ENCODE data around the gene SDK1. TPM values are rescaled to one million over a fixed set of nuclear protein-coding genes. Genes with fewer than 3 reads are reported as not detected.

Gene SDK1
- total RNA-seq, 2 experiments from 2014 or later = 0.25 to 0.78 TPM

- TF ChIP-seq CTCF (IDR thresholded peaks at IDR 0.05) = no peak
- ChIA-PET CTCF (no interaction called here), POLR2A (no interaction called here)
- Mint-ChIP-seq H3K9me3 (no peaks in the 10 kb centered on the region), H3K4me1 (ENCODE audit: low read depth) (no peaks in the 10 kb centered on the region), H3K27me3 (peaks cover 9% of the 10 kb centered on the region), H3K4me3 (no peak overlapping the region), H3K36me3 (ENCODE audit: low read depth) (no peaks in the 10 kb centered on the region), H3K27ac (no peak overlapping the region)
- intact Hi-C loops (cut with micrococcal nuclease) = no loop called here
- ATAC-seq = no peak
- no peak for DNase-seq
Observed at GRCh38 chr7:3762146-3762831, 461.2 kb downstream of the SDK1 start.

GRCh38 chr7:3767917-3768777 lies 467.1 kb downstream of the SDK1 start:
- TF ChIP-seq CTCF (IDR thresholded peaks at IDR 0.05) = no peak
- CTCF ChIA-PET = no interaction called here
- intact Hi-C loops (cut with micrococcal nuclease) = no loop called here
- DNase-seq (no peak), ATAC-seq (no peak)
- no peaks in the 10 kb centered on the region for H3K9me3 Mint-ChIP-seq
- H3K4me1 Mint-ChIP-seq (ENCODE audit: low read depth) = no peaks in the 10 kb centered on the region
- no peak overlapping the region for H3K4me3 Mint-ChIP-seq
- H3K27me3 Mint-ChIP-seq = peaks cover 13% of the 10 kb centered on the region
- H3K27ac Mint-ChIP-seq = no peak overlapping the region
- POLR2A ChIA-PET = no interaction called here
- H3K36me3 Mint-ChIP-seq (ENCODE audit: low read depth) = no peaks in the 10 kb centered on the region

GRCh38 chr7:3771906-3772305 lies 470.9 kb downstream of the SDK1 start:
- Mint-ChIP-seq H3K27me3 (peaks cover 8% of the 10 kb centered on the region), H3K36me3 (ENCODE audit: low read depth) (no peaks in the 10 kb centered on the region), H3K4me3 (no peak overlapping the region), H3K9me3 (no peaks in the 10 kb centered on the region), H3K4me1 (ENCODE audit: low read depth) (no peaks in the 10 kb centered on the region), H3K27ac (no peak overlapping the region)
- no peak for TF ChIP-seq CTCF (IDR thresholded peaks at IDR 0.05)
- POLR2A ChIA-PET = no interaction called here
- ATAC-seq (no peak), DNase-seq (no peak)
- intact Hi-C loops (cut with micrococcal nuclease) = no loop called here
- CTCF ChIA-PET = no interaction called here

GRCh38 chr7:3778345-3778744 lies 477.3 kb downstream of the SDK1 start:
- Mint-ChIP-seq H3K27me3 (peaks cover 7% of the 10 kb centered on the region), H3K36me3 (ENCODE audit: low read depth) (no peaks in the 10 kb centered on the region), H3K4me1 (ENCODE audit: low read depth) (no peaks in the 10 kb centered on the region), H3K9me3 (peaks cover 13% of the 10 kb centered on the region), H3K4me3 (no peak overlapping the region), H3K27ac (no peak overlapping the region)
- no peak for ATAC-seq
- DNase-seq = no peak
- intact Hi-C loops (cut with micrococcal nuclease) = no loop called here
- no peak for TF ChIP-seq CTCF (IDR thresholded peaks at IDR 0.05)
- ChIA-PET CTCF (no interaction called here), POLR2A (no interaction called here)

GRCh38 chr7:3780016-3780415 lies 479.0 kb downstream of the SDK1 start:
- ChIA-PET POLR2A (no interaction called here), CTCF (no interaction called here)
- intact Hi-C loops (cut with micrococcal nuclease) = no loop called here
- DNase-seq (no peak), ATAC-seq (no peak)
- no peaks in the 10 kb centered on the region for H3K4me1 Mint-ChIP-seq (ENCODE audit: low read depth)
- H3K4me3 Mint-ChIP-seq = no peak overlapping the region
- peaks cover 10% of the 10 kb centered on the region for H3K27me3 Mint-ChIP-seq
- no peak overlapping the region for H3K27ac Mint-ChIP-seq
- TF ChIP-seq CTCF (IDR thresholded peaks at IDR 0.05) = no peak
- peaks cover 13% of the 10 kb centered on the region for H3K9me3 Mint-ChIP-seq
- H3K36me3 Mint-ChIP-seq (ENCODE audit: low read depth) = no peaks in the 10 kb centered on the region

Data from activated CD8-positive, alpha-beta T cell treated with anti-CD3 and anti-CD28 coated beads for 36 hours (primary cell).